Thyroid gland (tissue), 4 donors: Measurements from ENCODE around the gene TANC1. TPM values are rescaled to one million over a fixed set of nuclear protein-coding genes. Genes with fewer than 3 reads are reported as not detected.

ENCODE experiments used
- DNase-seq, 2 donors: peaks; one replicate each; pipeline ENCODE4 v3.0.0-alpha.2; 2019
- H3K27ac ChIP-seq, 3 donors: fragments of 200-600 bp; sonication (generic); 1 replicate in 2 of 3; 2 replicates in 1 of 3; pipeline ENCODE4 v1.5.1; 2016 to 2019; ENCODE audit warnings: mild to moderate bottlenecking in 1 of 3, moderate library complexity in 1 of 3
- H3K27me3 ChIP-seq: fragments of 200-600 bp; sonication (generic); one replicate; pipeline ENCODE4 v1.5.1; 2019
- H3K36me3 ChIP-seq, 2 donors: fragments of 200-600 bp; sonication (generic); one replicate each; pipeline ENCODE4 v1.5.1; 2016 to 2019
- H3K4me1 ChIP-seq, 2 donors: fragments of 200-600 bp; sonication (generic); one replicate each; pipeline ENCODE4 v1.5.1; 2017 to 2019
- H3K4me3 ChIP-seq, 3 donors: fragments of 200-600 bp; sonication (generic); replicated peaks in 1 of 3; 1 replicate in 2 of 3; 2 replicates in 1 of 3; pipeline ENCODE4 v1.5.1; 2016; ENCODE audit warnings: mild to moderate bottlenecking in 1 of 3
- H3K9me3 ChIP-seq: fragments of 200-600 bp; sonication (generic); one replicate; pipeline ENCODE4 v1.5.1; 2017
- POLR2A ChIP-seq, 2 donors: fragments of 450-650 bp; IDR thresholded peaks; one replicate each; pipeline ENCODE4 v1.6.1; 2017; ENCODE audit warnings: antibody characterized with exemption in 2 of 2, mild to moderate bottlenecking in 2 of 2, moderate library complexity in 1 of 2
- WGBS, 2 donors: methylation state at CpG; one replicate each; pipeline ENCODE4 v1.1.5; 2017; 5-methylcytosine and 5-hydroxymethylcytosine counted together
- intact Hi-C: fragments of 100-400 bp; cut with DNase I; formaldehyde crosslinking; loops from one replicate; pipeline ENCODE4 v1.15.1; 2023
- total RNA-seq, 4 donors: library from RNA; depleted of rRNA; stranded (reverse); fragments of >200 nt; gene quantifications; one replicate each; pipeline ENCODE4 v1.2.3, GENCODE V29; 2016
- TF ChIP-seq, protein P1 (sequence below), 6 experiments: fragments of 200-600 bp in 3 of 6; fragments of 450-650 bp in 3 of 6; sonication (generic) in 3 of 6; IDR thresholded peaks; one replicate each; pipeline ENCODE4 v1.5.1; 2016 to 2019; ENCODE audit warnings: antibody characterized with exemption in 6 of 6, mild to moderate bottlenecking in 2 of 6, inconsistent platforms in 1 of 6, moderate library complexity in 1 of 6

TANC1 gene
- total RNA-seq, 4 donors from 2014 or later, result 51.1 to 93.8 (median 63.6) TPM

DNA sequence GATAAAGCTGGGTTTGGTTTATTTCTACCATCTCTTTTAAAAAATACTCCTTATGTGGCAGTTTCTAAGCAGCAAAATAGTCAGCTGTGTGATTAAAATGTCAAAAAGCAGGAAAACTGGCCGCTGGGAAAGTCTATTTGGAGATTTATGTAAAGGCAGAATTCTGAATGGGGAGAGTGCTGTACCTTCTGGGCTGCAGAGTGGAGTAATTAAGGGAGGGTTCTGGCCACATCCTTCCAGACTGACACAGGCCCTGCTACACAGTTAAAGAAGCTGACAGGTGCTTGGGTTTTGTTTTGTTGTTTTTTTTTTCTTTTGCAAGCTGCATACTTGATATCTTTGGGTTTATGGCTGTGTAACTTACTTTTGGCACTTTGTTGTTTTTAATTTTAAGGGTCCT lies 160.8 kb downstream of the TANC1 start:
- Histone ChIP-seq H3K4me3 (no peak overlapping the region), H3K27ac (peak overlapping the region in 1 of 3 donors; percentile 53), H3K36me3 (no peaks in the 10 kb centered on the region), H3K27me3 (no peaks in the 10 kb centered on the region), H3K9me3 (no peaks in the 10 kb centered on the region), H3K4me1 (peaks cover 38 to 59% of the 10 kb centered on the region in 2 donors)
- intact Hi-C loops, result no loop called here
- TF ChIP-seq, protein P1, sequence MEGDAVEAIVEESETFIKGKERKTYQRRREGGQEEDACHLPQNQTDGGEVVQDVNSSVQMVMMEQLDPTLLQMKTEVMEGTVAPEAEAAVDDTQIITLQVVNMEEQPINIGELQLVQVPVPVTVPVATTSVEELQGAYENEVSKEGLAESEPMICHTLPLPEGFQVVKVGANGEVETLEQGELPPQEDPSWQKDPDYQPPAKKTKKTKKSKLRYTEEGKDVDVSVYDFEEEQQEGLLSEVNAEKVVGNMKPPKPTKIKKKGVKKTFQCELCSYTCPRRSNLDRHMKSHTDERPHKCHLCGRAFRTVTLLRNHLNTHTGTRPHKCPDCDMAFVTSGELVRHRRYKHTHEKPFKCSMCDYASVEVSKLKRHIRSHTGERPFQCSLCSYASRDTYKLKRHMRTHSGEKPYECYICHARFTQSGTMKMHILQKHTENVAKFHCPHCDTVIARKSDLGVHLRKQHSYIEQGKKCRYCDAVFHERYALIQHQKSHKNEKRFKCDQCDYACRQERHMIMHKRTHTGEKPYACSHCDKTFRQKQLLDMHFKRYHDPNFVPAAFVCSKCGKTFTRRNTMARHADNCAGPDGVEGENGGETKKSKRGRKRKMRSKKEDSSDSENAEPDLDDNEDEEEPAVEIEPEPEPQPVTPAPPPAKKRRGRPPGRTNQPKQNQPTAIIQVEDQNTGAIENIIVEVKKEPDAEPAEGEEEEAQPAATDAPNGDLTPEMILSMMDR (IDR thresholded peaks at IDR 0.05), result no peak
- TF ChIP-seq POLR2A (IDR thresholded peaks at IDR 0.05), result no peak
- DNase-seq, result no peak
- WGBS, 2 donors, result 54 to 63% methylated on average over 1 of the region's 1 CpG

DNA sequence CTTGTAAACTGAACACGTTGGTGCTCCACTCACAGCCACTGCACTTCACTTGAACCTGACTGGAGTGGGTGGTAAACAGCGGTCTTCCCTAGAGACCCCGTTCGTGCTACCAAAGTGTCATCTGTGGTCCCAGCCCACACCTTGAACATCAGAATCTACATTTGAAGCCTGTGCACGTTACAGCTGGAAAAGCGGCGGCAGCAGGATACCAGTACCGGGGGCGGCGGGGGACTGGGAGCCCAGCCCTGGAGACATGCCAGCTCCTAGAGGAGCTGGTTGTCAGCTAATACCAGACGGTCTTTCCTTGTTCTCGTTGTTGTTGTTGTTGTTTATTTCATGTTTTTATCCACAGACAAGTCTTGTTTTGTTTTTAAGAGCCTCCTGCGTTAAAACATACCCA lies 161.4 kb downstream of the TANC1 start:
- Histone ChIP-seq H3K36me3 (no peaks in the 10 kb centered on the region), H3K27ac (peak overlapping the region in 2 of 3 donors; percentile 50 to 53), H3K9me3 (no peaks in the 10 kb centered on the region), H3K4me1 (peaks cover 38 to 59% of the 10 kb centered on the region in 2 donors), H3K4me3 (no peak overlapping the region), H3K27me3 (no peaks in the 10 kb centered on the region)
- peak; percentile 68 to 71 for DNase-seq
- intact Hi-C loops, result no loop called here
- 30 to 35% methylated on average over 13 of the region's 13 CpGs for WGBS, 2 donors
- no peak for TF ChIP-seq POLR2A (IDR thresholded peaks at IDR 0.05)
- TF ChIP-seq, protein P1 (IDR thresholded peaks at IDR 0.05), result no peak

DNA sequence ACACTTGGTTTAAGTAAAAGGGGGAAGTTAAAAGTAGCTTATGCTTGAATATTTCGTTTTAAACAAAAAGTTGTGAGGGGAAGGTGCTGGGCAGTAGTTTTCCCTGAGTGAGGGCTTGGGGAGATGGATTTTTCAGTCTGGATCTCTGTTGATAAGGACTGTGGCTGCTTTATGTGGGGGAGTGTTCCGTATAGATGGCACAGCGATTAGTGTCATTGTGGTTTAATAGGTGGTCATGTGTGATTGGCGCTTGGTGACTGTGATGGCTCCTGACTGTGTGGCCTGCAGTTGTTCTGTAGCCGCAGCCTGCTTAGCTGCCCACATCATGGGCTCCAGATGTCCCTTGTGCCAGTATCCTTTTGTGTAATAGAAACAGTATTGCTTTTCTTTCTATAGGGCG lies 161.9 kb downstream of the TANC1 start:
- DNase-seq, result no peak
- H3K9me3 ChIP-seq, result no peaks in the 10 kb centered on the region
- WGBS, 2 donors, result 81 to 86% methylated on average over 6 of the region's 6 CpGs
- no peak overlapping the region for H3K4me3 ChIP-seq
- no peaks in the 10 kb centered on the region for H3K27me3 ChIP-seq
- intact Hi-C loops, result no loop called here
- H3K4me1 ChIP-seq, result peaks cover 43 to 59% of the 10 kb centered on the region in 2 donors
- peak overlapping the region in 2 of 3 donors; percentile 50 to 53 for H3K27ac ChIP-seq
- TF ChIP-seq POLR2A (IDR thresholded peaks at IDR 0.05), result no peak
- TF ChIP-seq, protein P1 (IDR thresholded peaks at IDR 0.05), result no peak
- H3K36me3 ChIP-seq, result no peaks in the 10 kb centered on the region

DNA sequence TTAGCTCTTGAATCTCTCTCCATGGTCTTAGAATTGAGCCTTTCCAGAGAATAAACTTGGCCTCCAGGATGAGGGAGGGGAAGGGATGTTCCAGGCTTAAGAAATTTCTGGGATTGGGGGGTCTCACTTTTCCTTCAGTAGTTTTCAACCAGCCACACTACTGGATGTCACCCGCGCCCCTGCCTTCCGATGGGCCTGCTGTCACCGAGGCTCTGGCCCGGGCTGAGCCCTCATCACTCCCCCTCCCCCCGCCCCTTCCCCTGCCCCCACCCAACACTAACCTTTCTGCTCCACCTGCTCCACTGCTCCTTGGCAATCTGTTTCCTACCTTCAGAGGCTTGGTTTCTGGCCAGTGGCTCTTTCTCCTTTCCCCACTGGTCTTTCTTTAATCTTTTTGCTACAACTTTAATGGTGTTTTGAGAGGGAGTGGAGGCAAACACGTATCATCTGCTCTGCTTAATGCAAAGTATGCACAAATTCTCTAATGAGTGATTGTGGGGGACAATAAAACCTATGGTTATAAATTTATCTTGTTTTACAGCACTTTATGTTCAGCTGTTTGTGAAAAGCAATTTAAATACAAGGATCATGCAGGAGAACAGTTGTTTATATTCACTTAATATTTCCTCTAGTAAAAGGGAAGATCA lies 162.9 kb downstream of the TANC1 start:
- H3K27me3 ChIP-seq, result no peaks in the 10 kb centered on the region
- 41 to 53% methylated on average over 7 of the region's 7 CpGs for WGBS, 2 donors
- intact Hi-C loops, result no loop called here
- H3K4me3 ChIP-seq, result no peak overlapping the region
- H3K36me3 ChIP-seq, result no peaks in the 10 kb centered on the region
- peaks cover 52 to 70% of the 10 kb centered on the region in 2 donors for H3K4me1 ChIP-seq
- TF ChIP-seq, protein P1 (IDR thresholded peaks at IDR 0.05), result no peak
- no peak for TF ChIP-seq POLR2A (IDR thresholded peaks at IDR 0.05)
- H3K27ac ChIP-seq, result peak overlapping the region; percentile 22 to 72 (median 53)
- DNase-seq, result peak; percentile 44 to 52
- no peaks in the 10 kb centered on the region for H3K9me3 ChIP-seq

DNA sequence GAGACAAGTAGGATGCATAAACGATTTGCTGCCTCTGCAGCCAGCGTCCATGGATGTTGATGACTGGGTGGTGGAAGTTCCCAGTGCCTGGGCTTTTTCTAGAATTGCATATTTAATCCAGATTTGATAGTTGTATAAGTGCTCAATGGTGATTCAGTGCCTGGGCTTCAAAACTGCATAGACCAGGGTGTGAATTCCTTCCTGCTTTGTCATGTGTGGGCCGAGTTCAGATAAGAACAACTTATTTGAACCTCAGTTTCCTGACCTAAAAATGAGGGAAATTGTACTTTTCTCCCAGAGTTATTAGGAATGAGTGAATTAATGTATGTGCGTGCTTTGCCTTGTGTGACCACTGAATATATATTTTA lies 163.5 kb downstream of the TANC1 start:
- Histone ChIP-seq H3K27me3 (no peaks in the 10 kb centered on the region), H3K27ac (peak overlapping the region; percentile 22 to 72 (median 53)), H3K36me3 (no peaks in the 10 kb centered on the region), H3K4me3 (no peak overlapping the region), H3K9me3 (no peaks in the 10 kb centered on the region), H3K4me1 (peaks cover 57 to 74% of the 10 kb centered on the region in 2 donors)
- no peak for DNase-seq
- 36 to 37% methylated on average over 4 of the region's 4 CpGs for WGBS, 2 donors
- intact Hi-C loops, result no loop called here
- TF ChIP-seq, protein P1 (IDR thresholded peaks at IDR 0.05), result no peak
- TF ChIP-seq POLR2A (IDR thresholded peaks at IDR 0.05), result no peak
